HG02970 (cell line): ENCODE measurements around the gene CHAF1A.

Source experiments
- ATAC-seq: cut with Tn5 transposase; IDR thresholded peaks from one replicate; pipeline ENCODE4 v1.9.1; 2021; ENCODE audit warnings: mild to moderate bottlenecking, moderate library complexity, moderate number of reproducible peaks; ENCODE audit not compliant: unreplicated experiment, low FRiP score

Gene CHAF1A

GRCh38 chr19:4376991-4377781 is 25.3 kb upstream of the CHAF1A start:
- ATAC-seq: no peak

GRCh38 chr19:4378886-4379285 is 23.6 kb upstream of the CHAF1A start:
- no peak for ATAC-seq

- no peak for ATAC-seq
Measured at GRCh38 chr19:4379383-4380253, 22.8 kb upstream of the CHAF1A start.

GRCh38 chr19:4380254-4380727 is 22.1 kb upstream of the CHAF1A start:
- no peak for ATAC-seq

GRCh38 chr19:4385291-4386040 is 17.0 kb upstream of the CHAF1A start:
- no peak for ATAC-seq

GRCh38 chr19:4386041-4386782 is 16.2 kb upstream of the CHAF1A start:
- ATAC-seq: no peak

- ATAC-seq: no peak
Measured at GRCh38 chr19:4388337-4389063, 13.9 kb upstream of the CHAF1A start.

GRCh38 chr19:4389064-4389375 is 13.4 kb upstream of the CHAF1A start:
- ATAC-seq: no peak

- no peak for ATAC-seq
Measured at GRCh38 chr19:4389511-4390016, 12.9 kb upstream of the CHAF1A start.

- no peak for ATAC-seq
Measured at GRCh38 chr19:4390017-4390566, 12.3 kb upstream of the CHAF1A start.

- ATAC-seq: no peak
Measured at GRCh38 chr19:4390567-4391305, 11.7 kb upstream of the CHAF1A start.

- ATAC-seq: no peak
Measured at GRCh38 chr19:4391306-4391693, 11.1 kb upstream of the CHAF1A start.

- ATAC-seq: no peak
Measured at GRCh38 chr19:4391701-4392483, 10.5 kb upstream of the CHAF1A start.

GRCh38 chr19:4393947-4394590 is 8.4 kb upstream of the CHAF1A start:
- ATAC-seq: no peak

- ATAC-seq: no peak
Measured at GRCh38 chr19:4396949-4397783, 5.3 kb upstream of the CHAF1A start.

- ATAC-seq: no peak
Measured at GRCh38 chr19:4399812-4400134, 2.7 kb upstream of the CHAF1A start.
